SK-N-SH (cell line): ENCODE results near the gene PLXDC1. TPM values are rescaled to one million over a fixed set of nuclear protein-coding genes. Genes with fewer than 3 reads are reported as not detected.

Experiments
- CTCF ChIA-PET: fragments of 300-600, 350-600 bp; formaldehyde crosslinking; extraction: SDS; loops from one replicate; lab custom pipeline; 2021; lab: Yijun Ruan, JAX
- POLR2A ChIA-PET: fragments of 350-600 bp; sonication (Branson Sonifier 250); formaldehyde crosslinking; extraction: SDS; loops from one replicate; lab custom pipeline; 2020; ENCODE audit warnings: antibody characterized with exemption, inconsistent platforms; lab: Yijun Ruan, JAX
- DNase-seq: peaks from one replicate; pipeline ENCODE4 v3.0.0; 2012
- H2AFZ ChIP-seq: fragments of 200-600 bp; sonication (generic); 2 replicates; pipeline ENCODE4 v1.8.1; 2016; ENCODE audit warnings: antibody characterized with exemption, mild to moderate bottlenecking, low read depth
- H3F3A ChIP-seq: fragments of 200-600 bp; sonication (generic); replicated peaks from 2 replicates; pipeline ENCODE3; 2016; ENCODE audit warnings: antibody characterized with exemption, mild to moderate bottlenecking; ENCODE audit not compliant: insufficient read depth
- H3K27ac ChIP-seq, 2 experiments: fragments of 200-500 bp in 1 of 2; fragments of 200-600 bp in 1 of 2; sonication (Bioruptor generic) in 1 of 2; sonication (generic), shearing (Covaris generic) in 1 of 2; 2 replicates each; pipeline versions ENCODE4 v1.5.1 to v1.6.1; 2014 to 2016; ENCODE audit warnings: low read depth in 2 of 2, inconsistent platforms in 1 of 2, low read length in 1 of 2, mild to moderate bottlenecking in 1 of 2, mixed read lengths in 1 of 2
- H3K27me3 ChIP-seq: fragments of 200-600 bp; sonication (generic), shearing (Covaris generic); 2 replicates; pipeline ENCODE4 v1.6.1; 2016; ENCODE audit warnings: mixed run types; ENCODE audit not compliant: insufficient read depth
- H3K36me3 ChIP-seq, 2 experiments: fragments of 200-500 bp in 1 of 2; fragments of 200-600 bp in 1 of 2; sonication (Bioruptor generic) in 1 of 2; sonication (generic) in 1 of 2; replicated peaks in 1 of 2; 2 replicates each; pipeline versions ENCODE3 to v1.5.1; 2014 to 2016; ENCODE audit warnings: low read length in 1 of 2, mild to moderate bottlenecking in 1 of 2; ENCODE audit not compliant: insufficient read depth in 2 of 2, control insufficient read depth in 1 of 2
- H3K4me1 ChIP-seq, 2 experiments: fragments of 200-500 bp in 1 of 2; fragments of 200-600 bp in 1 of 2; sonication (Bioruptor generic) in 1 of 2; sonication (generic), shearing (Covaris generic) in 1 of 2; 2 replicates each; pipeline versions ENCODE4 v1.5.1 to v1.6.1; 2014 to 2016; ENCODE audit warnings: low read depth in 1 of 2, low read length in 1 of 2, mixed run types in 1 of 2; ENCODE audit not compliant: insufficient read depth in 2 of 2, control insufficient read depth in 1 of 2
- H3K4me2 ChIP-seq: fragments of 200-600 bp; sonication (generic), shearing (Covaris generic); 2 replicates; pipeline ENCODE4 v1.6.1; 2017; ENCODE audit warnings: mixed run types
- H3K4me3 ChIP-seq, 2 experiments: fragments of 200-500 bp in 1 of 2; fragments of 200-600 bp in 1 of 2; sonication (Bioruptor generic) in 1 of 2; sonication (generic), shearing (Covaris generic) in 1 of 2; 2 replicates each; pipeline versions ENCODE4 v1.5.1 to v1.8.1; 2014 to 2016; ENCODE audit warnings: low read depth in 2 of 2, inconsistent platforms in 1 of 2, low read length in 1 of 2, mild to moderate bottlenecking in 1 of 2, mixed read lengths in 1 of 2, moderate library complexity in 1 of 2
- H3K79me2 ChIP-seq: fragments of 200-600 bp; sonication (generic); 2 replicates; pipeline ENCODE4 v1.8.1; 2017; ENCODE audit warnings: mild to moderate bottlenecking; ENCODE audit not compliant: insufficient read depth
- H3K9ac ChIP-seq: fragments of 200-600 bp; sonication (generic); 2 replicates; pipeline ENCODE4 v1.6.1; 2017; ENCODE audit warnings: mixed run types
- H3K9me2 ChIP-seq: fragments of 200-600 bp; sonication (generic); 2 replicates; pipeline ENCODE4 v1.6.1; 2017; ENCODE audit warnings: mixed run types
- H3K9me3 ChIP-seq: fragments of 200-600 bp; sonication (generic); 2 replicates; pipeline ENCODE4 v1.6.1; 2017; ENCODE audit warnings: mixed run types, mild to moderate bottlenecking, moderate library complexity
- H4K20me1 ChIP-seq: fragments of 200-600 bp; sonication (generic); 2 replicates; pipeline ENCODE4 v1.6.1; 2017; ENCODE audit warnings: mild to moderate bottlenecking, mixed run types; ENCODE audit not compliant: insufficient read depth
- ELF1 ChIP-seq: IDR thresholded peaks from 2 replicates; pipeline ENCODE4 v1.4.0; 2012
- FOXJ3 ChIP-seq: sonication (generic); formaldehyde crosslinking; IDR thresholded peaks from 2 replicates; pipeline ENCODE4 v1.5.1; 2020; ENCODE audit warnings: mild to moderate bottlenecking, missing genetic modification reagents
- GATA2 ChIP-seq: sonication (generic); formaldehyde crosslinking; IDR thresholded peaks from 2 replicates; pipeline ENCODE4 v1.5.0; 2020; ENCODE audit warnings: mild to moderate bottlenecking, missing genetic modification reagents
- JUND ChIP-seq: IDR thresholded peaks from 2 replicates; pipeline ENCODE4 v1.4.0; 2012
- MEF2A ChIP-seq: IDR thresholded peaks from 2 replicates; pipeline ENCODE4 v1.4.0; 2012; ENCODE audit warnings: low read depth, borderline replicate concordance
- MXI1 ChIP-seq: IDR thresholded peaks from 2 replicates; pipeline ENCODE4 v1.6.1; 2012; ENCODE audit warnings: mild to moderate bottlenecking, low read depth, low read length, improper control_type of control experiment
- RCOR1 ChIP-seq: fragments of 150-350 bp; IDR thresholded peaks from 2 replicates; pipeline ENCODE4 v1.6.1; 2017; ENCODE audit warnings: antibody characterized with exemption, low read length
- TCF12 ChIP-seq: IDR thresholded peaks from 2 replicates; pipeline ENCODE4 v1.4.0; 2012
- TEAD4 ChIP-seq: IDR thresholded peaks from 2 replicates; pipeline ENCODE4 v1.4.0; 2012; ENCODE audit warnings: mild to moderate bottlenecking, borderline replicate concordance; ENCODE audit not compliant: insufficient read depth
- WGBS: methylation state at CpG from one replicate; pipeline ENCODE4 v1.1.6; 2017; ENCODE audit warnings: low lambda C conversion rate; 5-methylcytosine and 5-hydroxymethylcytosine counted together
- polyA plus RNA-seq, 3 experiments: library from polyadenylated mRNA; depleted of rRNA; stranded (reverse); fragments of >200 nt; gene quantifications; 2 replicates each; pipeline ENCODE4 v1.2.3, GENCODE V29; 2012
- TF ChIP-seq, protein P1 (sequence below): IDR thresholded peaks from 2 replicates; pipeline ENCODE4 v1.4.0; 2012; ENCODE audit warnings: low read depth, borderline replicate concordance
- TF ChIP-seq, protein P2 (sequence below): IDR thresholded peaks from 2 replicates; pipeline ENCODE4; 2012
- TF ChIP-seq, protein P3 (sequence below): IDR thresholded peaks from 2 replicates; pipeline ENCODE4 v1.6.1; 2012; ENCODE audit warnings: mild to moderate bottlenecking, low read depth, low read length, moderate library complexity
- TF ChIP-seq, protein P4 (sequence below): fragments of 150-350 bp; IDR thresholded peaks from 2 replicates; pipeline ENCODE4 v1.6.1; 2016; ENCODE audit warnings: mild to moderate bottlenecking, low read depth, low read length
- TF ChIP-seq, protein P5 (sequence below): fragments of 150-350 bp; IDR thresholded peaks from 2 replicates; pipeline ENCODE4 v1.6.1; 2017; ENCODE audit warnings: antibody characterized with exemption, low read length, low read depth, borderline replicate concordance

The PLXDC1 gene
- polyA plus RNA-seq, 1 of the 3 experiments (the other 2 are of a cell fraction): 1.5 TPM

DNA sequence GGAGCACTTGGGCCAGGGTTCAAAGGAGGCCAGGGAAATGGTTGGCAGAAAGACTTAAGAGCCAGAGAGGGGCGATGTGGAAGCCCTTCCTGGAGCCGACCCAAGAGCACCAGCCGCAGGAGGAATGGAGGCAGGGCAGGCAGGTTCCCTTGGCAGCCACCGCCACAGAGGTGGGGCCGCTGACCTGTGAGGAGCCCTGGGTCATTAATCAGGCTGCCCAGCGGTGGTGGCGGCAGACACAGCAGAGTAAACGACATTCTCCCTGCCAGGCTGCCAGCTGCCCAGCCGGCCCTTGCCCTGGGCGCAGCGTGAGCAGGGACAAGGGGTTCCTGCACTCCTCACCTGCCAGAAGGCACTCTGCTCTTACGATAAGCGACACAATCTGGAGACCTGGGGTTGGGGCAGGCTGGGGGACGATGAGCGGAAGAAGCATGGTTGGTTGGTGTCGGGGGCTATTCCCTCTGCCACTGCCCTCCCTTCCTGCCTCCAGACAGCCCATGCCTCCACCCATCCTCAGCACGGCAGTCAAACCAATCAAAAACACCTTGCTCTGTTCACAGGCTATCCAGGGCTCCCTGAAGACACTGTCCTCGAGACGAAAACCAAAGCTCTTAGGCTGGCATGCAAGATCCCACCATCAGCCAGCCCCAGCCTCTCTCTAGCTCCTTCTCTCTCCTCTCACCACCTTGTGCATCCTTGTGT, 40.9 kb downstream of the PLXDC1 start:
- no peak overlapping the region for H3K4me3 ChIP-seq
- H3K27me3 ChIP-seq: peaks cover 12% of the 10 kb centered on the region
- CTCF ChIA-PET: interaction anchor here (1.4 to 3.6 kb wide), 3 partner anchors 42 to 127 kb away, joined by 3 to 17 read pairs (median 6); partner anchors contain the start of gene PLXDC1
- no peak overlapping the region for H2AFZ ChIP-seq
- POLR2A ChIA-PET: no interaction called here
- H3K79me2 ChIP-seq: no peaks in the 10 kb centered on the region
- H4K20me1 ChIP-seq: no peaks in the 10 kb centered on the region
- TF ChIP-seq GATA2 (CRISPR knock-in tag) (peak; percentile 49; the same call in 1 of the 2 replicates), TEAD4 (no peak), RCOR1 (no peak)
- no peaks in the 10 kb centered on the region for H3F3A ChIP-seq
- peak; percentile 70 for DNase-seq
- H3K9me2 ChIP-seq: no peaks in the 10 kb centered on the region
- H3K4me2 ChIP-seq: no peak overlapping the region
- H3K4me1 ChIP-seq: peaks cover 0 to 17% of the 10 kb centered on the region in 2 experiments; a peak in 1 of 4 replicates
- 43% methylated on average over 11 of the region's 19 CpGs for WGBS
- H3K9ac ChIP-seq: no peak overlapping the region
- no peaks in the 10 kb centered on the region for H3K36me3 ChIP-seq
- peak overlapping the region in 1 of 2 experiments; percentile 34; a peak in 1 of 4 replicates for H3K27ac ChIP-seq
- H3K9me3 ChIP-seq: no peaks in the 10 kb centered on the region

DNA sequence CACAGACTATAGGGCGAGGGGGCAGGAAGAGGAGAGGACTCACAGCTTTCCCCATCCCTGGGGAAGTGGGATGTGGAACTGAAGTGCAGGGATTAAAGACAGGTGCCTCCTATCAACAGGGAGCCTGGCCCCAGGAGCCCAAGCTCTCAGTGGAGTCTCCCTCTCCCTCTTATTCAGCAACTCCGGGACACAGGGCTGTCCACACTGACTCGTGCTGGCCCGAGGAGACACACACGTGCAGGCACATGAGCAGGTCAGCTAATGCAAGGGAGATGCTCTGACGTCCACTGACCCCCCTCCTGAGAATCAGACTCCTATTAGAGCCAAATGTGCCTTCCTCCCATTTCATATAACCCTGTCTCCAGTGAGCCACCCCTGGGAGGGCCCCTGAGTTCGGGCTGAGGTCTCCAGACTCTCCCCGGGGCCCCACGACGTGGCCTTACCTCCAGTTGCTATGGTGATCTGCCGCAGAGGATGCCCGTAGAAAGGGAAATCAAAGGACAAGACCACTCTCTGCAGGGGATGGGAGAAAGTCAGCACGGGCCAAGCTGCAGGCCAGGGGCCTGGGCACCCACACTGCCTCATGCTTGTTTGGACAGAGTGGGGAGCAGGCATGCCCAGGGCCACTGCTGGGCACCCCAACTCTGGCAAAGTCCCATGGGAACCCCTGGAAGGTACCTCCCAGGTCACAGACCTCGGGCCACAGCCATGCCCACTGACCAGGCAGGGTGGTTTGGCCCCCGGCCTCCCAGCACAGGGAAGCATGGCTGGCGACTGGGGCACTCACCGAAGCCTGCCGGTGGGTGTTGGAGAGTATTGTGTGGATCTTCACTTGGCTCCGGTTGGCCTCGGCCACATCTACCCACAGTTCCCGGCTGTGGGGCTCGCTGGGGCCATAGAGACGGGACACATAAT, 42.7 kb downstream of the PLXDC1 start:
- no peak overlapping the region for H3K4me2 ChIP-seq
- H3K4me1 ChIP-seq: peaks cover 0 to 12% of the 10 kb centered on the region in 2 experiments; a peak in 1 of 4 replicates
- no peaks in the 10 kb centered on the region for H4K20me1 ChIP-seq
- H3K27me3 ChIP-seq: peaks cover 12% of the 10 kb centered on the region
- H3F3A ChIP-seq: no peaks in the 10 kb centered on the region
- H3K36me3 ChIP-seq: no peaks in the 10 kb centered on the region
- H3K9me2 ChIP-seq: no peaks in the 10 kb centered on the region
- H3K9me3 ChIP-seq: no peaks in the 10 kb centered on the region
- ChIA-PET POLR2A (no interaction called here), CTCF (interaction anchor here (0.6 to 3.6 kb wide), 2 partner anchors 44 to 354 kb away, joined by 3 to 17 read pairs; partner anchors contain the start of gene PLXDC1)
- no peak overlapping the region for H2AFZ ChIP-seq
- 80% methylated on average over 5 of the region's 23 CpGs for WGBS
- DNase-seq: no peak
- H3K4me3 ChIP-seq: no peak overlapping the region
- H3K27ac ChIP-seq: no peak overlapping the region
- TF ChIP-seq, protein P1, sequence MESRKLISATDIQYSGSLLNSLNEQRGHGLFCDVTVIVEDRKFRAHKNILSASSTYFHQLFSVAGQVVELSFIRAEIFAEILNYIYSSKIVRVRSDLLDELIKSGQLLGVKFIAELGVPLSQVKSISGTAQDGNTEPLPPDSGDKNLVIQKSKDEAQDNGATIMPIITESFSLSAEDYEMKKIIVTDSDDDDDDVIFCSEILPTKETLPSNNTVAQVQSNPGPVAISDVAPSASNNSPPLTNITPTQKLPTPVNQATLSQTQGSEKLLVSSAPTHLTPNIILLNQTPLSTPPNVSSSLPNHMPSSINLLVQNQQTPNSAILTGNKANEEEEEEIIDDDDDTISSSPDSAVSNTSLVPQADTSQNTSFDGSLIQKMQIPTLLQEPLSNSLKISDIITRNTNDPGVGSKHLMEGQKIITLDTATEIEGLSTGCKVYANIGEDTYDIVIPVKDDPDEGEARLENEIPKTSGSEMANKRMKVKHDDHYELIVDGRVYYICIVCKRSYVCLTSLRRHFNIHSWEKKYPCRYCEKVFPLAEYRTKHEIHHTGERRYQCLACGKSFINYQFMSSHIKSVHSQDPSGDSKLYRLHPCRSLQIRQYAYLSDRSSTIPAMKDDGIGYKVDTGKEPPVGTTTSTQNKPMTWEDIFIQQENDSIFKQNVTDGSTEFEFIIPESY: no peak
- TF ChIP-seq, protein P2, sequence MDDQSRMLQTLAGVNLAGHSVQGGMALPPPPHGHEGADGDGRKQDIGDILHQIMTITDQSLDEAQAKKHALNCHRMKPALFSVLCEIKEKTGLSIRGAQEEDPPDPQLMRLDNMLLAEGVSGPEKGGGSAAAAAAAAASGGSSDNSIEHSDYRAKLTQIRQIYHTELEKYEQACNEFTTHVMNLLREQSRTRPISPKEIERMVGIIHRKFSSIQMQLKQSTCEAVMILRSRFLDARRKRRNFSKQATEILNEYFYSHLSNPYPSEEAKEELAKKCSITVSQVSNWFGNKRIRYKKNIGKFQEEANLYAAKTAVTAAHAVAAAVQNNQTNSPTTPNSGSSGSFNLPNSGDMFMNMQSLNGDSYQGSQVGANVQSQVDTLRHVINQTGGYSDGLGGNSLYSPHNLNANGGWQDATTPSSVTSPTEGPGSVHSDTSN: no peak
- TF ChIP-seq MEF2A: no peak
- no peak for TF ChIP-seq FOXJ3
- TF ChIP-seq JUND: no peak
- TF ChIP-seq, protein P3, sequence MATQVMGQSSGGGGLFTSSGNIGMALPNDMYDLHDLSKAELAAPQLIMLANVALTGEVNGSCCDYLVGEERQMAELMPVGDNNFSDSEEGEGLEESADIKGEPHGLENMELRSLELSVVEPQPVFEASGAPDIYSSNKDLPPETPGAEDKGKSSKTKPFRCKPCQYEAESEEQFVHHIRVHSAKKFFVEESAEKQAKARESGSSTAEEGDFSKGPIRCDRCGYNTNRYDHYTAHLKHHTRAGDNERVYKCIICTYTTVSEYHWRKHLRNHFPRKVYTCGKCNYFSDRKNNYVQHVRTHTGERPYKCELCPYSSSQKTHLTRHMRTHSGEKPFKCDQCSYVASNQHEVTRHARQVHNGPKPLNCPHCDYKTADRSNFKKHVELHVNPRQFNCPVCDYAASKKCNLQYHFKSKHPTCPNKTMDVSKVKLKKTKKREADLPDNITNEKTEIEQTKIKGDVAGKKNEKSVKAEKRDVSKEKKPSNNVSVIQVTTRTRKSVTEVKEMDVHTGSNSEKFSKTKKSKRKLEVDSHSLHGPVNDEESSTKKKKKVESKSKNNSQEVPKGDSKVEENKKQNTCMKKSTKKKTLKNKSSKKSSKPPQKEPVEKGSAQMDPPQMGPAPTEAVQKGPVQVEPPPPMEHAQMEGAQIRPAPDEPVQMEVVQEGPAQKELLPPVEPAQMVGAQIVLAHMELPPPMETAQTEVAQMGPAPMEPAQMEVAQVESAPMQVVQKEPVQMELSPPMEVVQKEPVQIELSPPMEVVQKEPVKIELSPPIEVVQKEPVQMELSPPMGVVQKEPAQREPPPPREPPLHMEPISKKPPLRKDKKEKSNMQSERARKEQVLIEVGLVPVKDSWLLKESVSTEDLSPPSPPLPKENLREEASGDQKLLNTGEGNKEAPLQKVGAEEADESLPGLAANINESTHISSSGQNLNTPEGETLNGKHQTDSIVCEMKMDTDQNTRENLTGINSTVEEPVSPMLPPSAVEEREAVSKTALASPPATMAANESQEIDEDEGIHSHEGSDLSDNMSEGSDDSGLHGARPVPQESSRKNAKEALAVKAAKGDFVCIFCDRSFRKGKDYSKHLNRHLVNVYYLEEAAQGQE: no peak
- TF ChIP-seq, protein P4, sequence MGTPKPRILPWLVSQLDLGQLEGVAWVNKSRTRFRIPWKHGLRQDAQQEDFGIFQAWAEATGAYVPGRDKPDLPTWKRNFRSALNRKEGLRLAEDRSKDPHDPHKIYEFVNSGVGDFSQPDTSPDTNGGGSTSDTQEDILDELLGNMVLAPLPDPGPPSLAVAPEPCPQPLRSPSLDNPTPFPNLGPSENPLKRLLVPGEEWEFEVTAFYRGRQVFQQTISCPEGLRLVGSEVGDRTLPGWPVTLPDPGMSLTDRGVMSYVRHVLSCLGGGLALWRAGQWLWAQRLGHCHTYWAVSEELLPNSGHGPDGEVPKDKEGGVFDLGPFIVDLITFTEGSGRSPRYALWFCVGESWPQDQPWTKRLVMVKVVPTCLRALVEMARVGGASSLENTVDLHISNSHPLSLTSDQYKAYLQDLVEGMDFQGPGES: no peak
- no peak for TF ChIP-seq TCF12
- no peak for TF ChIP-seq RCOR1
- TF ChIP-seq MXI1: no peak
- TF ChIP-seq, protein P5, sequence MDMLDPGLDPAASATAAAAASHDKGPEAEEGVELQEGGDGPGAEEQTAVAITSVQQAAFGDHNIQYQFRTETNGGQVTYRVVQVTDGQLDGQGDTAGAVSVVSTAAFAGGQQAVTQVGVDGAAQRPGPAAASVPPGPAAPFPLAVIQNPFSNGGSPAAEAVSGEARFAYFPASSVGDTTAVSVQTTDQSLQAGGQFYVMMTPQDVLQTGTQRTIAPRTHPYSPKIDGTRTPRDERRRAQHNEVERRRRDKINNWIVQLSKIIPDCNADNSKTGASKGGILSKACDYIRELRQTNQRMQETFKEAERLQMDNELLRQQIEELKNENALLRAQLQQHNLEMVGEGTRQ: no peak
- TF ChIP-seq ELF1: no peak
- no peak overlapping the region for H3K9ac ChIP-seq
- no peaks in the 10 kb centered on the region for H3K79me2 ChIP-seq
